ENCODE measurements around the gene SPTBN4.
"Not testable (repeated sequence)": the region's sequence is repeated elsewhere in the genome, so short reads cannot be mapped to it uniquely, and the experiment has no call there.

SPTBN4 gene

DNA sequence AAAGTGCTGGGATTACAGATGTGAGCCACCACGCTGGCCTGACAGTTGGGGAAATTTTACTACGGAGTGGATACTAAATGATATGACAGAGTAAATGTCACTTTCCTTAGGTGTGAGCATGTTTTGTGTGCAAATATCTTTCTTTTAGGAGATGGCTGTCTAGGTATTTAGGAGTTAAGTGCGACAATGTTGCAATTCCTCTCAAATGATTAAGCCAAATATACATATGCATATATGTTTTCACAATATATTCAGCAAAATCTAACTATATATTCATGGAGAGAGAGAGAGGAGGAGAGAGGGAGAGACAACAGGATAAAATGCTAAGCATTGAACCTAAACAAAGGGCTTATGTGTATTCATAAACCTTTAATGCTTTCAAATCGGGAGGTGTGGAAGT lies 17.3 kb upstream of the SPTBN4 start:
- H3K4me3 Mint-ChIP-seq, result no peak overlapping the region
- H3K4me1 Mint-ChIP-seq (ENCODE audit: low read depth), result peaks cover 5% of the 10 kb centered on the region
- peaks cover 5% of the 10 kb centered on the region for H3K36me3 Mint-ChIP-seq (ENCODE audit: low read depth)
- H3K27me3 Mint-ChIP-seq, result no peaks in the 10 kb centered on the region
- no peaks in the 10 kb centered on the region for H3K9me3 Mint-ChIP-seq
- no peak overlapping the region for H3K27ac Mint-ChIP-seq

DNA sequence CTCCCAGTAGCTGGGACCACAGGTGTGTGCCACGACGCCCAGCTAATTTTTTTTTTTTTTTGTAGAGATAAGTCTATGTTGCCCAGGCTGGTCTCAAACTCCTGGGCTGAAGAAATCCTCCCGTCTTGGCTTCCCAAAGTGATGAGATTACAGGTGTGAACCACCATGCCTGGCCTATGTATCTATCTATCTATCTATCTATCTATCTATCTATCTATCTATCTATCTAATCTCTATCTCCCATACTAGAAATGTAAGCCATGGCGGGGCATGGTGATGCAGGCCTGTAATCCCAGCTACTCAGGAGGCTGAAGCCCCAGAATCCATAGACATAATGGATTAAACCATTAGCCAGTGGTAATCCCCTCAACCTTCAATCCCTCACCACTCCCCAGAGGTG lies 16.1 kb upstream of the SPTBN4 start:
- no peak overlapping the region for H3K4me3 Mint-ChIP-seq
- no peaks in the 10 kb centered on the region for H3K27me3 Mint-ChIP-seq
- no peaks in the 10 kb centered on the region for H3K4me1 Mint-ChIP-seq (ENCODE audit: low read depth)
- H3K27ac Mint-ChIP-seq, result no peak overlapping the region
- no peaks in the 10 kb centered on the region for H3K9me3 Mint-ChIP-seq
- peaks cover 5% of the 10 kb centered on the region for H3K36me3 Mint-ChIP-seq (ENCODE audit: low read depth)

DNA sequence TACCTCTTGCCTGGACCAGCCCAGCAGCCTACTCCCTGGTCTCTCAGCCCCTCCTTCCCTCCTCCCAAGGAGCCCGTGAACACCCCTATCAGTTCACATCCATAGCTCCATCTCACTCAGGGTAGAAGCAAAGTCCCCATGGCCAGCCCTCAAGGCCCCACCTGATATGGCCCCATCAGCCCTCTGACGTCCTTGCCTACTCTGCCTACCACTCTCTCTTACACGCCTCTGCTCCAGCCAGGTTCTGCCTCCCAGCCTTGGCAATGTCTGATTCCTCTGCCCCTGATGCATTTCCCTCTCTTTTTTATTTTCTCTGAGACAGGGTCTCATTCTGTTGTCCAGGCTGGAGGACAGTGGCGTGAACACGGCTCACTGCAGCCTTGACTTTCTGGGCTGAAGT lies 14.8 kb upstream of the SPTBN4 start:
- Mint-ChIP-seq H3K27me3 (no peaks in the 10 kb centered on the region), H3K9me3 (no peaks in the 10 kb centered on the region), H3K27ac (no peak overlapping the region), H3K36me3 (ENCODE audit: low read depth) (peaks cover 9% of the 10 kb centered on the region), H3K4me1 (ENCODE audit: low read depth) (no peaks in the 10 kb centered on the region), H3K4me3 (no peak overlapping the region)

DNA sequence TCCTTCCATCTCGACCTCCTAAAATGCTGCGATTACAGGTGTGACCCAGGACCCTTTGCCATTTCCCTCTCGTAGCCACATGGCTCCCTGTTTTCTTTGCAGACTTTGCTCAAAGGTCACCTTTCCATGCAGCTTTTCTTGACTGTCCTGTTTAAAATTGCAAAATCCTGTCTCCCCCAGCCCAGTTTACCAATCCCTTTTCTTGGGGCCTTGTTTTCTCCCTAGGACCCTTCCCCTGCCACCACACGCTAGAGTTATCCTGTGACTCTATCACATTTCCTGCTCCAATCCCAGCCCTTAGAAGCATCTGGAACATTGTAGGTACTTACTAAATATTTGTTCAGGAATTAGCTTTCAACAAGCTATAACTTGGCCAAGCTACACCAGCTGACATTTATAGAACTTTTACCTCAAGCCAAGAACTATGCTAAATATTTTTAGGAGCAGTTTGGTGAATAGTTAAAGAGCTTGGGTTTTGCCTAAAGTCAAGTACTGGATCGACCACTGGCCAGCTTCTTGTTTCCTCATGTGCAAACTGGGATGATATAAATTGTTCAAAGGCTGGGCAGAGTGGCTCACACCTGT lies 13.6 kb upstream of the SPTBN4 start:
- no peaks in the 10 kb centered on the region for H3K27me3 Mint-ChIP-seq
- H3K36me3 Mint-ChIP-seq (ENCODE audit: low read depth), result peaks cover 9% of the 10 kb centered on the region
- H3K4me1 Mint-ChIP-seq (ENCODE audit: low read depth), result no peaks in the 10 kb centered on the region
- H3K4me3 Mint-ChIP-seq, result no peak overlapping the region
- no peak overlapping the region for H3K27ac Mint-ChIP-seq
- no peaks in the 10 kb centered on the region for H3K9me3 Mint-ChIP-seq

DNA sequence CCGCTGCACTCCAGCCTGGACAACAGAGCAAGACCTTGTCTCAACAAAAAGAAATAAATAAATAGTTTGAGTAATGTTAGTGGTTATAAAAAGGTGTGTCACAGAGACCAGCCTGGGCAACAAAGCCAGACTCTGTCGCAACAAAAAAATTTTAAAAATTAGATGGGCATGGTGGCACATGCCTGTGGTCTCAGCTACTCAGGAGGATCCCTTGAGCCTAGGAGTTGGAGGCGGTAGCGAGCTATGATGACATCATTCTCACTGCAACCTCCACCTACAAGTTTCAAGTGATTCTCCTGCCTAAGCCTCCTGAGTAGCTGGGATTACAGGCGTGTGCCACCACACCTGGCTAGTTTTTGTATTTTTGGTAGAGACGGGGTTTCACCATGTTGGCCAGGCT lies 12.9 kb upstream of the SPTBN4 start:
- not testable (repeated sequence) for H3K9me3 Mint-ChIP-seq; H3K4me1 Mint-ChIP-seq (ENCODE audit: low read depth); H3K36me3 Mint-ChIP-seq (ENCODE audit: low read depth); H3K27ac Mint-ChIP-seq; H3K4me3 Mint-ChIP-seq; H3K27me3 Mint-ChIP-seq

DNA sequence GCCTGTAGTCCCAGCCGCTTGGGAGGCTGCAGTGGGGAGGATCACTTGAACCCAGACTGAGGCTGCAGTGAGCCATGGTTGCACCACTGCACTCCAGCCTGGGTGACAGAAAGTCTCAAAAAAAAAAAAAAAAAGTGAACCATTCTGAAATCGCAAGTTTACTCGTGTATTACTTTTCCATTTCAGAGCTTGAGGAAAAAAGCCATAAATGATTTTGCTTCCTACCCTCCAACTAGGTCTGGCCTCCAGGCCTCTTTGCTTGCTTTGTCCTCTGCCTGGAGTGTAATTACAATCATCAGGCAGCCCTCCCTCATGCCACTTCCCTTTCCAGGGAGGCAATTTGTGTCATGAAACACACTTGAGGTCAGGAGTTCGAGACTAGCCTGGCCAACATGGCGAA lies 9.8 kb upstream of the SPTBN4 start:
- Mint-ChIP-seq H3K9me3 (no peaks in the 10 kb centered on the region), H3K4me3 (no peak overlapping the region), H3K36me3 (ENCODE audit: low read depth) (peaks cover 4% of the 10 kb centered on the region), H3K27me3 (no peaks in the 10 kb centered on the region), H3K27ac (no peak overlapping the region), H3K4me1 (ENCODE audit: low read depth) (peaks cover 4% of the 10 kb centered on the region)

DNA sequence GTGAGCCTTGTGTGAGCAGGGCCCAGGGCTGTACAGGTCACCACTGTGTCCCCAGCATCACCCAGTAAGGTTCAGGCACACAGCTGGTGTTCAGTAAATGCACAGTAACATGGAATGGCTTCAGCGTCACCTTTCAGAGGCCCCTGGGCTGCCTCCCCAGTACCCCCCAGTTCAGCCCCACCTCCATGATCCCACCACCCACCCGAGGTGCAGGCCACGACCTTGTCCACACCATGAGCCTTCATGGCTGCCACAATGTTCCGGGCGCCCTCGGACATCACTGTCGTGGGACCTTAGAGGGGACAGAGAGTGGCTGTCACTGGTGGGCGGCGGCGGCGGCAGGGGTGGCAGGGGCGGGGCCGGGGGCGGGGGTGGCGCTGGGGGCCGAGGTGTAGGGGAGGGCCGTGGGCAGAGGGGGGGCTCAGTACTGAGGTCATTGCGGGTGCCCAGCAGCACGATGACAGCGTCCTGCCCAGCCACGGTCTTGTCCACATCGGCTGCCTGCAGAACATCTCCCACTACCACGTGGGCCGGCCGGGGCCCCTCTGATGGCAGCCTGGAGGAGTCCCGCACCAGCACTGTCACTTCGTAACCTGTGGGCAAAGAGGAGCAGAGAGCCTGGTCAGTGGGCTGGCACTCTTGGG lies 8.7 kb upstream of the SPTBN4 start:
- peaks cover 4% of the 10 kb centered on the region for H3K36me3 Mint-ChIP-seq (ENCODE audit: low read depth)
- no peak overlapping the region for H3K4me3 Mint-ChIP-seq
- peaks cover 7% of the 10 kb centered on the region for H3K4me1 Mint-ChIP-seq (ENCODE audit: low read depth)
- H3K27me3 Mint-ChIP-seq, result no peaks in the 10 kb centered on the region
- no peak overlapping the region for H3K27ac Mint-ChIP-seq
- H3K9me3 Mint-ChIP-seq, result no peaks in the 10 kb centered on the region

DNA sequence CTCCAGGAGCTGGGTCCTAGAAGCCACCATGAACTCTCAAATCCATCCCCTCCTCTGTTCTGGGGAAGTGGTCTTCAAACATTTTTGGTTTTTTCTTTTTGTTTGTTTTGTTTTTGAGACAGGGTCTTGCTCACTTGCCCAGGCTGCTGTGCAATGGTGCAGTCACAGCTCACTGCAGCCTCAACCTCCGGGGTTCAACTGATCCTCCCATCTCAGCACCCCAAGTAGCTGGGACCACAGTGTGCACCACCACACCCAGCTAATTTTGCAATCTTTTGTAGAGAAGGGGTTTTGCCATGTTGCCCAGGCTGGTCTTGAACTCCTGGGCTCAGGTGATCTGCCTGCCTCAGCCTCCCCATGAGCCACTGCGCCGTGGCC lies 8.2 kb upstream of the SPTBN4 start:
- H3K36me3 Mint-ChIP-seq (ENCODE audit: low read depth), result peaks cover 4% of the 10 kb centered on the region
- peaks cover 7% of the 10 kb centered on the region for H3K4me1 Mint-ChIP-seq (ENCODE audit: low read depth)
- no peak overlapping the region for H3K4me3 Mint-ChIP-seq
- no peak overlapping the region for H3K27ac Mint-ChIP-seq
- H3K9me3 Mint-ChIP-seq, result no peaks in the 10 kb centered on the region
- no peaks in the 10 kb centered on the region for H3K27me3 Mint-ChIP-seq

DNA sequence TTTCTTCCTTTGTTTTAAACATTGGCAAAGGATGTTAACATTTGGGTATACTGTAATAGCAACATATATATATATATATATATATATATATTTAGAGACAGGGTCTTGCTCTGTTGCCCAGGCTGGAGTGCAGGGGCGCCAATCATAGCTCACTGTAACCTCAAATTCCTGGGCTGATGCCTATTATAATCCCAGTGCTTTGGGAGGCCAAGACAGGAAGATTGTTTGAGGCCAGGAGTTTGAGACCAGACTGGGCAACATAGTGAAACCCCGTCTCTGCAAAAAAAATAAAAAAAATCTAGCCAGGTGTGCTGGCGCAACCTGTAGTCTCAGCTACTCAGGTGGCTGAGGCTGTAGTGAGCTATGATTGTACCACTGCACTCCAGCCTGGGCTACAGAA lies 6.6 kb upstream of the SPTBN4 start:
- no peak overlapping the region for H3K4me3 Mint-ChIP-seq
- no peaks in the 10 kb centered on the region for H3K9me3 Mint-ChIP-seq
- no peaks in the 10 kb centered on the region for H3K27me3 Mint-ChIP-seq
- peaks cover 4% of the 10 kb centered on the region for H3K36me3 Mint-ChIP-seq (ENCODE audit: low read depth)
- H3K27ac Mint-ChIP-seq, result no peak overlapping the region
- peaks cover 17% of the 10 kb centered on the region for H3K4me1 Mint-ChIP-seq (ENCODE audit: low read depth)

DNA sequence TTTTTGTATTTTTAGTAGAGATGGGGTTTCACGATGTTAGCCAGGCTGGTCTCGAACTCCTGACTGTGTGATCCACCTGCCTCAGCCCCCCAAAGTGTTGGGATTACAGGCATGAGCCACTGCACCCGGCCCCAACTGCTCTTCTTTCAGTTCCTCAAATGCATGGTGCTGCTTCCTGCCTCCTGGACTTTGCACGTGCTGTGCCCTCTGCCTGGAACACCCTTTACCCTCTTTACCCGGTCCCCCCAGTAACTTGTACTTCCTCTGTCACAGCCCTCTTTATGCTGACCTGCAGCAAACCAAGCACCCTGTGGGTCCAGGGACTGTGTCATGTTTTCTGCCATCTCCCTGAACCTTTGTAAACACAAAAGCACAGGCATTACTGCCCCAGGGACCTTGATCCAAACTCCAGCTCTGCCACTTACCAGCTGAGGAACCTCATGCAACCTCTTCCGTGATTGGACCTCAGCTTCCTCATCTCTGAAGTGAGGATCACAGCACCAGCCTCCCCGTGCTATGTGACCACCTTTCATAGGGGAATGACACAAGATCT lies 5.1 kb upstream of the SPTBN4 start:
- peaks cover 31% of the 10 kb centered on the region for H3K4me1 Mint-ChIP-seq (ENCODE audit: low read depth)
- H3K27me3 Mint-ChIP-seq, result peaks cover 7% of the 10 kb centered on the region
- H3K4me3 Mint-ChIP-seq, result no peak overlapping the region
- H3K9me3 Mint-ChIP-seq, result no peaks in the 10 kb centered on the region
- peak overlapping the region; percentile 64 for H3K27ac Mint-ChIP-seq
- peaks cover 5% of the 10 kb centered on the region for H3K36me3 Mint-ChIP-seq (ENCODE audit: low read depth)

DNA sequence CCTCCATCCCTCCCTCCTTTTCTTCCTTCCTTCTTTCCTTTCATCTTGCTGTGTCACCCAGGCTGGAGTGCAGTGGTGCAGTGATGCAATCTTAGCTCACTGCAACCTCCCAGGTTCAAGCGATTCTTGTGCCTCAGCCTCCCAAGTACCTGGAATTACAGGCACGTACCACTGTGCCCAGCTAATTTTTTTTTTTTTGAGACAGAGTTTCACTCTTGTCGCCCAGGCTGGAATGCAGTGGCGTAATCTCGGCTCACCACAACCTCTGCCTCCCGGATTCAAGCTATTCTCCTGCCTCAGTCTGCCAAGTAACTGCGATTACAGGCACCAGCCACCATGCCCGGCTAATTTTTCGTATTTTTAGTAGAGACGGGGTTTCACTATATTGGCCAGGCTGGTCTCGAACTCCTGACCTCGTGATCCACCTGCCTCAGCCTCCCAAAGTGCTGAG lies 3.2 kb upstream of the SPTBN4 start:
- H3K36me3 Mint-ChIP-seq (ENCODE audit: low read depth); H3K4me3 Mint-ChIP-seq; H3K9me3 Mint-ChIP-seq; H3K27ac Mint-ChIP-seq: not testable (repeated sequence)
- peaks cover 15% of the 10 kb centered on the region for H3K27me3 Mint-ChIP-seq
- H3K4me1 Mint-ChIP-seq (ENCODE audit: low read depth), result peaks cover 35% of the 10 kb centered on the region

DNA sequence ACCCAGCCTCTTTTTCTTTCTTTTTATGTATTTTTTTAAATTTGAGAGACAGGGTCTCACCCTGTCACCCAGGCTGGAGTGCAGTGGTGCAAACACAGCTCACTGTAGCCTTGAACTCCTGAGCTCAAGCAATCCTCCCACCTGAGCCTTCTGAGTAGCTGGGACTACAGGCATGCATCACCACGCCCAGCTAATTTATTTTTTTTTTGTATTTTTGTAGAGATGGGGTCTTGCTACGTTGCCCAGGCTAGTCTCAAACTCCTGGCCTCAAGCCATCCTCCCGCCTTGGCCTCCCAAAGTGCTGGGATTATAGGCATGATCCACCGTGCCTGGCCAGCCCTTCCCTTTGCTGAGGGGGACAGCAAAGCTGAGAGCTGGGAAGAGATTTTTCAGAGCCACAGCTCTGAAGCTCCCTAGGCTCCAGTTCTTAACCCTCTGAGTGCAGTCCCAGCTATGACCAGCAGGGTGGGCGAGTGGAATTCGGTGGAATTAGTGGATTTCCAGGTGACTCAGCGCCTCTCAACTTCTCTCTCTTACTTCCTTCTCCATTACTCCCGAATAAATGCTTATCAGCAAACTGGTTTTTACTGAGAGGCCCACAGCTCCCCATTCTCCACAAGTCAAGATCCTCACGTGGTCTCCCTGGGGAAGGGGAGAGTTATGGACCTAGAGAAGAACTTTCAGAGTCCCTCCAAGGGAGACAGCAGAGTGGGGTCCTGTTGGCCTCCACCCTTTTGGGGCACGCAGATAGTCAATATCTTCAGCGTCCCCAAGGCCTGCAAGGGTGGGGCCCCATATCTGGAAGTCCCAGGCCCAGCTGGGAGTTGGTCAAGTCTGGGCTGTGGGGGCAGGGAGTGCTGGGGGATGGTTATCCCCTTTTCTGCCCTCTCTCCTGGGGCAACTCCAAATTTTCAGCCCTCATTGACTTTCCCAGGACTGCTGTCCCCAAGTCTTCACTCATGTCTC lies 2.5 kb upstream of the SPTBN4 start:
- Mint-ChIP-seq H3K36me3 (ENCODE audit: low read depth) (peaks cover 4% of the 10 kb centered on the region), H3K27ac (no peak overlapping the region), H3K27me3 (peaks cover 15% of the 10 kb centered on the region), H3K4me3 (peak overlapping the region; percentile 88), H3K4me1 (ENCODE audit: low read depth) (peaks cover 35% of the 10 kb centered on the region), H3K9me3 (no peaks in the 10 kb centered on the region)

DNA sequence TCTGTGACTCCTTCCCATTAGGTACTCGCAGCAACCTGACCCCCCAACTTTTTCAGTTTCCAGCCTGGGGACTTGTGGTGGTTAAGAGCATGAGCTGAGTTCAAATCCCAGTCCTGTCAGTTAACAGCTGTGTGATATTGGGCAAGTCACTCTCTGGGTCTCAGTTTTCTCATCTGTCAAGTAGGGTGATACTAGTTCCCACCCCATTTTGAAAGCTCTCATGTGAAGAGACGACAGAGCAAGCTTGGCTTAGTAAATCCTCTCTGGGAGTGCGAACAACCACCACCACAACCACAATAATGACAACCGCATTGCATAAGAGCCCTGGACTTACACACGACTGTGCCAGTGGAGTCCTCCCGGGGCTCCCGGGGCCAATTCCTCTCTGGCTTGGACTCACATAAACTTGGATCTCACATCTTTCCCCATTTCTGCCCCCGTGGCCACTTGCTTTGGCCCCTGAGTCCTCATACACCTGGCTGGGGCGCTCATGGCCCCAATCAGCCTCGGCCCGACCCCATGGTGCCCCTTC lies 1.7 kb upstream of the SPTBN4 start:
- Mint-ChIP-seq H3K4me3 (peak overlapping the region; percentile 88), H3K27me3 (peaks cover 15% of the 10 kb centered on the region), H3K9me3 (no peaks in the 10 kb centered on the region), H3K4me1 (ENCODE audit: low read depth) (peaks cover 35% of the 10 kb centered on the region), H3K27ac (peak overlapping the region; percentile 85), H3K36me3 (ENCODE audit: low read depth) (peaks cover 4% of the 10 kb centered on the region)

DNA sequence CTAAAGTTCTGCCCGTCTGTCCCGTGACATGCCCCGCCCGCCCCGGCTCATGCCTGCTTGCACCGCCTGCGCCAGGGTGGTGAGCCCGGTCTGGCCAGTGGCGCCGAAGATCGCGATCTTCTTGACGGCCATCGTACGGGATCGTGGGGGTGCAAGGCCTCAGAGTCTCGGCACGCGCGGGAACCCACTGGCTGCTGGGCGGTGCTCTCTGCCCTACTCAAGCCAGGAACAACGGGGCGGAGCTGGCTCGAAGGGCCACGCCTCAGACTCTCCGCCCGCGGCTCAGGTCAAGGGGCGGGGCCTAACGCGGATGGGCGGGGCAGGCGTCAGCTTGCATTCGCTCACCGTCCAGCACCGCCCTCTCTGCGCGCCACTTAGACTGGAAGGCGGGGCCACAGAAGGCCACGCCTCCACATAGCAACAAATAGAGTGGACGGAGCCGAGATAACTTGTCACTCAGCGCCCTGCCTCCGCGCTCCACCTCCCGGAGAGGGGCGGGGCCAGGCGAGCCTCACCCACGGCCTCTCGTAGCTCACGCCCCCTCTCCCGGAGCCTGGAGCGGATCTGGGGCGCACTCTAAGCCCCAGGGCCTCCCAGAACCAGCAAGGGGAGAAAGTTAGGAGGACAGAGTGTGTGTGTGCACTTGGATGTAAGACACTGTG lies 1.1 kb upstream of the SPTBN4 start, which contains the start of gene BLVRB:
TSS of gene BLVRB (minus strand) at position 189 of the 662 bp plus-strand sequence. CDS start at position 132, 57 bp downstream.
- peaks cover 4% of the 10 kb centered on the region for H3K36me3 Mint-ChIP-seq (ENCODE audit: low read depth)
- no peaks in the 10 kb centered on the region for H3K9me3 Mint-ChIP-seq

More for the DNA sequence above, 1.1 kb upstream of the SPTBN4 start, which contains the start of gene BLVRB:
- Mint-ChIP-seq H3K4me1 (ENCODE audit: low read depth) (peaks cover 35% of the 10 kb centered on the region), H3K27me3 (peaks cover 15% of the 10 kb centered on the region), H3K4me3 (peak within 1 kb of the TSS; percentile 88), H3K27ac (peak within 1 kb of the TSS; percentile 95)

Measured in stimulated activated naive CD8-positive, alpha-beta T cell treated with anti-CD3 and anti-CD28 coated beads, Interleukin-15, Interleukin-2, amounts not matched to agents 100 ng/mL and 50 ng/mL, for 24 hours (primary cell).